ENCODE results near the gene USPL1. TPM values are rescaled to one million over a fixed set of nuclear protein-coding genes. Genes with fewer than 3 reads are reported as not detected.
"Not testable (repeated sequence)": the region's sequence is repeated elsewhere in the genome, so short reads cannot be mapped to it uniquely, and the experiment has no call there.

The USPL1 gene
- total RNA-seq: 17.1 TPM
- long read RNA-seq, partial matches to known transcripts: 4 of 11 reads
- long read RNA-seq, other reads (novel, unspliced or antisense): 6 of 11 reads

- DNase-seq (ENCODE audit: low spot score): peak; percentile 100
Measured at GRCh38 chr13:30617315-30618185, at the start of gene USPL1. Gene USPL1, plus strand, starts transcription at chr13:30617920. Its CDS starts 3,221 bp downstream, at chr13:30621141.

GRCh38 chr13:30569901-30570576 lies 47.7 kb upstream of the USPL1 start:
- DNase-seq (ENCODE audit: low spot score): no peak

DNA sequence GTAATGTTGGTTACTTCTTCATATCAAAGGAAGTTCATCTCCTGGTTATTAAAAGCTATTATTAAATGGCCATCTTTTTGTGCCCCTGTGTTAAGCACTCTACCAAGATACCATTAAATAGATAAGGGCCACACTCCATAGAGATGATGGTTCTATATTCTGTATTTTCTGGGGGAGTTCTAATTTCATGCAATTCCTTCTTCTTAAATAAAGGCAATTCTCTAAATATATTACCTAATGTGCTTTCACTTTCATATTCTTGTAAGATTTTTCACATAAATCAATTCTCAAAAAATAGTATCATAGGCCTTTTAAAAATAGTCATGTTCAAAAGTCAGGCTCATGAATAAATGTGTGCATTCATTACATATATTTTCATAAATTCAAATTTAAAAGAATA lies 47.0 kb upstream of the USPL1 start:
- no peak for DNase-seq (ENCODE audit: low spot score)

DNA sequence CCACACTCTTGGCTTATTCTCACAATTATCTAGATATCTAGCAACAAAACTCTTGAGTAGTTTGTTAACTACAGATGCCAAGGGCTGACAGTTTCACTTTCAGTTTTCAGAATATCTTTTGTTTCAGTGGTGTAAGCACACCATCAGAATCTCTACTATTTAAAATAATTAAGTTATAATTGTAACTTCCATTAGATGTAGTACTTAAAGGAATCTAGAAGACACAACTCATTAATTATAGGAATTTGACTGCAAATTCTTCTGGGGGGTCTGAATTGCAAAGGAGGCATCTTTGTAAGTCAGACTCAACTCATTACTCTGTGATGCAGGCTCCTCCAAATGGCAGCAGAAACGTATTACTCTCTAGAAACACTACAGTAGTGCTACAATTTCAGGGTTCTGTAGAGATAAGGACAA lies 44.9 kb upstream of the USPL1 start:
- DNase-seq (ENCODE audit: low spot score): no peak

DNA sequence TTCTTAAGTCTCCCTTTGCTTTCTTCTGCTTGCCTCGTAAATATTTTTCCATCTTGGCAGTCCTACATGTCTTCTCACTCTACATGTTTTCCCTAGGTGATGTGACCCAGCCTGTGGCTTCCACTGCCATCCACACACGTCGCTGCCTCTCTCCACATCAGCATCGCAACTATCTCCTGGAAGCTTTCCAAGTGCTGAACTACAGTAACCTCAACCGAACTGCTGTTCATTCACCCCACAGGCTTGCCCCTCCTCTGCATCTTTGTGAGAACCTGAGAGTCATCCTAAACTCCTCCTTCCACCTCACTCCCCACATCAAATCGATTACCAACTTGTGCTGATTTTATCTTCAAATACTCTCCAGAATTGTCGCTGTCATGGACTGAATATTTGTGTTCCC lies 41.2 kb upstream of the USPL1 start:
- DNase-seq (ENCODE audit: low spot score): no peak

DNA sequence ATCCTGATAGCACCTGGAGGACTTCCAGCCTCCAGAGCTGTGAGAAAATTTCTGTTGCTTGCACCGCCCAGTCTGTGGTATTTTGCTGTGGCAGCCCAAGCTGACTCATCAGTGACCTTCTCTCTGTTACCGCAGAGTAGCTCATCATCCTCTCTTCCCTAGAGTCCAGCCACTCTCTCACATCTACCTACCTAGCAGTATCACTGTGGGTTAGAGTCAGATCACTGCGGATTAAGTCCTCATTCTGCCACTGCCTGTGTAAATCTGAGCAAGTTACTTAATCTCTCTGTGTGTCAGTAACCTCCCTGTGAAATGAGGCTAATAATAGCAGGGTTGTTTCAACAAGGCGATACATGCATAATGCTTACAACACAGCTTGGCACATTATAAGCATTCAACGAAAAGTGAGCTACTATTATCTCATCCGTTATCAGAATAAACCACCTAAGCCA lies 40.3 kb upstream of the USPL1 start:
- no peak for DNase-seq (ENCODE audit: low spot score)

DNA sequence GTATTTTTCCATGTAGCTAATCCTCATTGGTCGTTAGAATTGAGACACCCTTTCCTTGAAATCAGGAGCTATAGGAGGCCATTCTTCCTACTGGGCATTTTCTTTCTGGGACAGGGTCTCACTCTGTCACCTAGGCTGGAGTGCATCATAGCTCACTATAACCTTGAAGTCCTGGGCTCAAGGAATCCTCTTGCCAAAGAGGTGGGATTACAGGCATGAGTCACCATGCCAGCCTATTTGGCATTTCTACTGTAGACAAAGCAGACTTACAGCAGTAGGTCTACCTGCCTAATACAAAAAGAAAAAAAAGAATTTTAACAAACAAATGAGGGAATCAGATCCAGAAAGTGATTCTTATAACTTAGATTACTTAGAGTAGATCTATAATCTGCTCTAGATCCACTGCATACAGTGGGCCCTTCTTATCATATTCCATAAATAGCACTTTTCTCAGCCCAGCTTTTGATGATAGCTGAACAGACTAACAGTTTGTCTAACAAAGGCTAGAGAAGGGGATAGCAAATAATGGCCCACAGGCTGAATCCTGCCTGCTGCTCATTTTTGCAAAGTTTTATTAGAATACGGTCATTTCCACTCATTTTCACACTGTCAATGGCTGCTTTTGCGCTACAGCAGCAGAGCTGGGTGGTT lies 36.7 kb upstream of the USPL1 start:
- DNase-seq (ENCODE audit: low spot score): no peak

DNA sequence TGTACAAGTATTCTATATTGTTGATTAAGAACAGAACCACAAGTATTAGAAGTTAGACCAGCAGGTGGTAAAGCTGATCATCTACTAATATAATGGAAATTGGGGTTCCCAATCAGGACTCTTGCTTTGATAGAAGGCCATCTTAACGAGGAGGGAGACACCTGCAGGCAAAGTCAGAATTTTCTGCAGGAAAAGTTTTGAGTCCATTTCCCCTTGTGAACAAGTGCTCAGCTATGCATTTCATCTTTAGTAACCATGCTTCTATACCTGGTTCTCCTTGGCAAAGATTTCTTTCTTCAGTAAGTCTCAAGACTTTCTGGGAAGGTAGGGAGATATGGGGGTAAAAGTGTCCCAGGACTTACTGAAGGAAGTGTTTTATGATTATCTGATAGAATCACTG lies 36.1 kb upstream of the USPL1 start:
- DNase-seq (ENCODE audit: low spot score): no peak

DNA sequence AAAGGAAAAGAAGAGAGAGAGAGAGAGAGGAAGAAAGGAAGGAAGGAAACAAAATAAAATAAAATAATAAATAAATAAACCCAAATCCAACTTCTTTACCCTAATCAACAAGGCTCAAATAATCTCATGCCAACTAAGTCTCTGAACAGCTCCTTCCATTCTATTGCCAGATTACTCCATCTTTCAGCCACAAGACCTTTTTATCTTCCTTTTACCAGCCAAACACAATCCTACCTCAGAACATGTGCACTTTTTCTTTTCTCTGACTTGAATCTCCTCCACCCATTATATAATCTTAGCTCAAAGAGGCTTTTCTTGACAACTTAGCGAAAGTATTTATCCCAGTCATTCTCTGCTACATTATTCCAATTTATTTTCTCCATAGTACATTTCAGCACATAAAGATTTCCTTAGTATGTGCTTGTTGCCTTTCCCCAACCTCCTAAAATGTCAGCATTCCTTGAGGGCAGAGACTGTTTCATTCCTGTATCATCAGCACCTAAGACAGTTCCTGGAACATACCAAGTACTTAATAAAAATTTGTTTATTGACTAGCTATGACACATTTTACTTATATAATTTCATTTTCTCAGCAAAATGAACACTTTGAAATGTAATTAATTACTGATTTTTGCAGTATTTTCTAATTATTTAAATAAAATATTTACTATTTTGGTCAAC lies 33.5 kb upstream of the USPL1 start:
- no peak for DNase-seq (ENCODE audit: low spot score)

GRCh38 chr13:30585748-30586262 lies 31.9 kb upstream of the USPL1 start:
- no peak for DNase-seq (ENCODE audit: low spot score)

DNA sequence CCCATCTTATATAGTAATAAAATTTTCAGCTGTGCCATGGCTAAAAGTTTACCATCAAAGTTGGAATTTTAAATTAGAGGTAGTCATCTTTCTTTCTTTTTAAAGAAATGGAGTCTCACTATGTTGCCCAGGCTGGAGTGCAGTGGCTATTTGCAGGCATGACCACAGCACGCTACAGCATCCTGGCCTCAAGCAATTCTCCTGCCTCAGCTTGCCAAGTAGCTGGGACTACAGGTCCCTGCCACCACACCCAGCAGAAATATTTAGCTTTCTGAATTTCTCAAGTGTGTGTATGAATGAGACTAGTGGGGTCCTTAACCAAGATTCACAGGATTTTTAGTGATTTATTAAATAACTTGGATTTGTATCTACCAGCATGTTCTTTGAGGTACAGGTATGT lies 30.5 kb upstream of the USPL1 start:
- no peak for DNase-seq (ENCODE audit: low spot score)

DNA sequence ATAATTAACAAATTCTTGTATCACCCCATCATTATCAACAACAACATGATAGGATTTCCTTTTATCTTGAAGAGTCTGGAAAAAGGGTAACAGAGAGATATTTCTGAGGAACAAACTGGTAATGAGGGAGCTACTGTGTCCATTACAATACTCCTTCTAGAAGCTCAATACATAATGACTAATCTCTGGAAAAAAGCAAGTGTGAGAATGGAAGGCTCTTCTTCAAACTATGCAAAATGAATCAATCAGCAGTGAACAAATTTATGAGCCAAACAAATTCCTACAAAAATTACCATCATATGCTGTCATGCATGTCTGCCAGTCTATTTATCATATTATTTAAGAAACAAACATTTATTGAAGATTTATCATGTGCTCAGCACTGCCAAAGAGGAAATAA lies 30.0 kb upstream of the USPL1 start:
- DNase-seq (ENCODE audit: low spot score): no peak

GRCh38 chr13:30593001-30593400 lies 24.7 kb upstream of the USPL1 start:
- DNase-seq (ENCODE audit: low spot score): no peak

- no peak for DNase-seq (ENCODE audit: low spot score)
Measured at GRCh38 chr13:30600496-30600895, 17.2 kb upstream of the USPL1 start.

DNA sequence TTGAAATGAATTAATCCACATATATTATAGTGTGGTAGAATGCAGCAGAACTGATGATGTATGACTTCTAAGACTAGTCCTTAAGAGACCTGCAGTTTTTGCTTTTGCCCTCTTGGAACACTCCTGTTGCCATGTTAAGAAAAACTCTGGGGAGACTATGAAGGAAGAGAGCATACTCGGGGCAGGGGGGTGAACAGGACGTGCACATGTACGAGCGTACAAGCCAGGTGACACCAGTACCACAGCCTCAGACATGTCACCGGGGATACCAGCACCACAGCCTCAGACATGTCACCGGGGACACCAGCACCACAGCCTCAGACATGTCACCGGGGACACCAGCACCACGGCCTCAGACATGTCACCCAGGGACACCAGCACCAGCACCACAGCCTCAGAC lies 15.9 kb upstream of the USPL1 start:
- DNase-seq (ENCODE audit: low spot score): no peak

- DNase-seq (ENCODE audit: low spot score): no peak
Measured at GRCh38 chr13:30605052-30605451, 12.7 kb upstream of the USPL1 start.

- DNase-seq (ENCODE audit: low spot score): not testable (repeated sequence)
Measured at GRCh38 chr13:30607186-30607585, 10.5 kb upstream of the USPL1 start.

DNA sequence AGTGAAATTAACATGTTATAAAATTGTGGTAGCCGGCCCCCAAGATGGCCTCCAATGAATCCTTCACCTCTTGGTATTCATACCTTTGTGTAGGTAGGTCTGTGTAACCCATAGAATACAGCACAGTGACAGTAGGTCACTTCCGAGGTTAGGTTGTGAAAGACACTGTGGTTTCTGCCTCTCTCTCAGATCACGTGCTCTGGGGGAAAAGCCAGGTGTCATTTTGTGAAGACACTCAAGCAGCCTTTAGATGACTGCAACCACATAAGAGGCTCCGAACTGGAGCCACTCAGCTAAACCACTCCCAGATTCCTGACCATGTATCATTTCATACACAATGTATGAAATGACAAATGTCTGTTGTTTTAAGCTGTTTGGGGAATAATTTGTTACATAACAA lies 9.8 kb upstream of the USPL1 start:
- no peak for DNase-seq (ENCODE audit: low spot score)

- DNase-seq (ENCODE audit: low spot score): no peak
Measured at GRCh38 chr13:30608364-30608763, 9.4 kb upstream of the USPL1 start.

- no peak for DNase-seq (ENCODE audit: low spot score)
Measured at GRCh38 chr13:30610311-30610710, 7.4 kb upstream of the USPL1 start.

DNA sequence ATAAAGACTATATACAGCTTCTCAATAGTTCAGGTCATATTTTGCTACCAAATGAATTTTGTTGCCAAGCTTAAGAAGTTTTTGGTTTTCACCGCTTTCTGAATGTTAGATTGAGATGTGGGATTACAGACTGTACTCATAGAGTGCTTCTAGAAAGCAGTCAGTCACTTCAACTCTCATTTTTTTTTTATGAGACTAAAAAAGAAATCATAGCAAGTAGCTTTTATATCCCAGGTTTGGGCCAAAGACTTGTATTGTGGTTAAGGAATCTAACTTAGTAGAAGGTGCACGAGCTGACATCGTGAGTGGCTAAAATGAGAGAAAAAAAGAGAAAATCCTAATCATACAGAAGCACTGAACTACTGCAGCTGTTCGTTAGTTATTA lies 2.2 kb upstream of the USPL1 start:
- DNase-seq (ENCODE audit: low spot score): no peak

Data from mesenteric fat pad (tissue), 1 donor.